NCI-H748 (cell line): ENCODE data around the gene GABPA.
"Not testable (repeated sequence)": the region's sequence is repeated elsewhere in the genome, so short reads cannot be mapped to it uniquely, and the experiment has no call there.

Experiments
- DNase-seq: peaks from one replicate; lab custom pipeline; 2025; ENCODE audit not compliant: unreplicated experiment; lab: John Stamatoyannopoulos, UW

GABPA gene

GRCh38 chr21:25734904-25735645, at the start of gene GABPA, which contains the start of gene ATP5PF:
GABPA (plus strand) TSS chr21:25734972; CDS start chr21:25741599, 6,627 bp downstream.
ATP5PF (minus strand) TSS chr21:25734904; CDS start chr21:25729794, 5,110 bp downstream.
- peak; percentile 98 for DNase-seq

GRCh38 chr21:25687787-25688186, 47.0 kb upstream of the GABPA start:
- DNase-seq: no peak

GRCh38 chr21:25688275-25689155, 46.3 kb upstream of the GABPA start:
- no peak for DNase-seq

- DNase-seq: no peak
Measured at GRCh38 chr21:25689226-25689625, 45.5 kb upstream of the GABPA start.

DNA sequence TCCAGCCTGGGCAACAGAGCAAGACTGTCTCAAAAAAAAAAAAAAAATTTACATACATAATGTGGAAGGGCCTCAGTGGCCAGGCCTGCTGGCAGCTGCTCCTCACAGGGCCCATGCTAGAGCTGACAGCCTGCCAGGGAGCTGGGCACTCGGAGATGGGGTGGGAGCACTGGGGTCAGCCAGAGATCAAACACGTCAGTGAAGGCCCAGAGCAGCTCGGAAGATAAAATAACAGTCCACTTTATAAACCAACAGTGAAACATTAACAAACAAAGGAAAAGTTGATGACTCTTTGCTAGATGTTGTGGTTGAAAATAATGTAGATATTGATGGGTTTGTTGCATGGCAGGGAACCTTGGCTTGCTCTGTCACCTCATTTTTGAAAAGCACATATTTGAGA, 42.8 kb upstream of the GABPA start:
- DNase-seq: no peak

DNA sequence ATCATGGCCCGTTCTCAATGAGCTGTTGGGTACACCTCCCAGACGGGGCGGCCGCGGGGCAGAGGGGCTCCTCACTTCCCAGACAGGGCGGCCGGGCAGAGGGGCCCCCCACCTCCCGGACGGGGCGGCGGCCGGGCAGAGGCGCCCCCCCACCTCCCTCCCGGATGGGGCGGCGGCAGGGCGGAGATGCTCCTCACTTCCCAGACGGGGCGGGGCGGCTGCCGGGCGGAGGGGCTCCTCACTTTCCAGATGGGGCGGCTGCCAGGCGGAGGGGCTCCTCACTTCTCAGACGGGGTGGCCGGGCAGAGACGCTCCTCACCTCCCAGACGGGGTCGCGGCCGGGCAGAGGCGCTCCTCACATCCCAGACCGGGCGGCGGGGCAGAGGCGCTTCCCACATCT, 39.3 kb upstream of the GABPA start:
- not testable (repeated sequence) for DNase-seq

- DNase-seq: no peak
Measured at GRCh38 chr21:25700741-25701140, 34.0 kb upstream of the GABPA start.

DNA sequence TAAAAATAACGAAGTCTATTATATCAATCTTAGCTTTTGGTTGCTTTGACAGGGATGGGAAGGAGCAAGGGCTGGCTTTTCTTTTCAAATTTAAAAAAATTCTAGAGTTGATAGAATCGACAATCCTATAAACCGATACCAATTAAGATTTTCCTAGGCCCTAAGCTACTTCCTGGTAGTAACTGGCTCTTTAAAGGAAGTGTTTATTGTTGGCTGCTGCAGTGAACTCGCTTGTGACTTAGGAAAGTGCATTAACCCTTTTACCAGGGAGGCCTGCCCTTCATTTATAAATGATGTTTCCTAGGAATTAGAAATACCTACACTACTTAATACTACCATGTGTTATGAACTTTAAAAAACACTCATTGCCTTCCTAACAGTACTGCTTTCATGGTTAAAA, 33.2 kb upstream of the GABPA start:
- no peak for DNase-seq

DNA sequence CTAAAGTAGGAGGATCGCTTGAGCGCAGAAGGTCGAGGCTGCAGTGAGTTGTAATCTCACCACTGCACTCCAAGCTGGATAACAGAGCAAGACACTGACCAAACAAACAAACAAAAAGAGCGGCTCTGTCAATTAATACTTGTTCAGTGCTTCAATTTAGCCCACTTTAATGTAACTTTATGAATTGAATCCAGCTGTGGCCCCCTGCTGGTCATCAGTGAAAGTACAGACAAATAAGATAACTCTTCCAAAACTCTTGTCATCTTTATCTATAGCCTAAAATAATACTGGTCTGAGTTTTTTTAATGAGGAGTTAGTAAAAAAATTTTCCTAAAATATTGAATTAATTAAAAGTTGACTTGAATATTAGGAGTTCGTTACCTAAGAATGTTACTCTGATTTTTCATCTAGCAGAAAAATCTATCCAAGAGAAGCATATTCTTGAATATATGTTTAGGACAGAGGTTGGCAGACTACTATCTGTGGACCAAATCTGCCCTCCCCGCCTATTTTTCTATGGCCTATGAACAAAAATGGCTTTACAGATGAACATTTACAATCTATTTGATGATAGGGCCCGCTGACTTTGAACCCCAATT, 26.2 kb upstream of the GABPA start:
- peak; percentile 51 for DNase-seq

- no peak for DNase-seq
Measured at GRCh38 chr21:25709684-25710265, 25.0 kb upstream of the GABPA start.

DNA sequence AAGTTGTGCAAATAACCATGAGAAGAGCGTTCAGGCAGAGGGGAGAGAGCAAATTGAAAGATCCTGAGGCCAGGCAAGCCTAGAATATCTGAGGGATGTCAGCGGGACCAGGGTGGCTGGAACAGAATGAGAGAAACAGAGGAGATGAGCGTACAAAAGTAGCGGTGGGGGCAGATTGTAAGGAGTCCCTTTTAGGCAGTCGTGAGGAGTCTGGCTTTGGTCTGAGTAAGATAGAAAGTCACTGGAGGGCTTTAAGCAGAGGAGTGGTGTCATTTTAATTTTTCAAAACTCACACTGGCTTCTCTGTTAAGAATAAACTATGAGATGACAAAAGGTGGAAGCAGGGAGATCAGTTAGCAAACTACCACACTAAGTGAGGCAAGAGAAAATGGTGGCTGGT, 24.2 kb upstream of the GABPA start:
- DNase-seq: no peak

DNA sequence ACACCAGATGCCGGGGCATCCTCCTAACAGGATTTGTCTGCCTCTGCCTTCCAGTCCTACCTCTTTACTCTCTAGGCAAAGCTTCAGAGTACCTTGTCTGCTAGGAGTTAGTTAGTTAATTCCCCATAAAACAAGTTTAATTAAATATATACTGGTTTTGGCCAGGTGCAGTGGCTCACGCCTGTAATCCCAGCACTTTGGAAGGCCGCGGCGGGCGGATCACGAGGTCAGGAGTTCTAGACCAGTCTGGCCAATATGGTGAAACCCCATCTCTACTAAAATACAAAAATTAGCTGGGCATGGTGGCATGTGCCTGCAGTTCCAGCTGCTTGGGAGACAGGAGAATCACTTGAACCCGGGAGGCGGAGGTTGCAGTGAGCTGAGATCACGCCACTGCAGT, 20.7 kb upstream of the GABPA start:
- not testable (repeated sequence) for DNase-seq

DNA sequence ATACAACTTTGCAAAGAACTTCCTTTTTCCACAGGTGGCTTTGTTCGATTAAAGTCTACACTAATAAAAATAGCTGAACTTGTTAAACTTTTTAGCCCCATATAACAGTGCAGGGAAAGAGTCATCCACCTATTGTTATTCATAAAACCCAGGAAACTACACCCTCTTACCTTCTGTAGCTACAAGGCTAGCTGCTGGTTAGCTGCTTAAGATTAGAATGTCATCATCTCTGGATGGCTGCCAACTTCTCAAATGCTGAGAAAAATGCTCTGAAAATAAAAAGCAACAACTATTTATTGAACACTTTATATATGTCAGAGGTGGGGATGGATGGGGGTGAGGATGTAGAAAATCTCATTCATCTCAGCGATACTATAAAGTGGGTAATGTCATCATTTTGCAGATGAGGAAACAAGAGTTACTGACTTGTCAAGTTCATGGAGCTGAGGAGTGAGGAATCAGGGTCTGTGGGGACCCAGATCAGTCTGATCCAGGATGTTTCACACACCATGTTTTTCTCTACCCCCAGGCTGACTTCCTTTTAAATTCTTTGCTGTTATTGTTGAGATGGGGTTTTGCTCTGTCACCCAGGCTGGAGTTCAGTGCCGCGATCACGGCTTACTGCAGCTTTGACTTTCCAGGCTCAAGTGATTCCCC, 17.2 kb upstream of the GABPA start:
- no peak for DNase-seq

- DNase-seq: no peak
Measured at GRCh38 chr21:25721987-25722386, 12.8 kb upstream of the GABPA start.

DNA sequence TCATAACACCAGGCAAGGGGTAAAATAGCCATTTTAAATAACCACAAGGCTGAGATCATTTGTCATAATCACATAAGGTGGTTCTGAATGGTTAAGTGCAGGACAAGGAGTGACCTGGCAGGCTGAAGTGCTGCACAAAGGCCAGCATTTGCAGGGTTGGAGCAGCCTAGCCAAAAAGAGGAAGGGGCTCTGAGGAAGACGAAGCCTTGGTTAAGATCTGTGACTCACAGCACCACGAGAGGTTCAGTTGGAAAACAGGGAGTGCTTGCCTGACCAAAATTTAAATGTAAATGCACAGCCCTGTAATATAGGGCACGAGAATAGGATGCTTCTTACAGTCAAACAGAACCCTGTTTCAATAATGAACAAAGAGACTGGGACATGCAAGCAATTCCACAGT, 12.1 kb upstream of the GABPA start:
- no peak for DNase-seq

DNA sequence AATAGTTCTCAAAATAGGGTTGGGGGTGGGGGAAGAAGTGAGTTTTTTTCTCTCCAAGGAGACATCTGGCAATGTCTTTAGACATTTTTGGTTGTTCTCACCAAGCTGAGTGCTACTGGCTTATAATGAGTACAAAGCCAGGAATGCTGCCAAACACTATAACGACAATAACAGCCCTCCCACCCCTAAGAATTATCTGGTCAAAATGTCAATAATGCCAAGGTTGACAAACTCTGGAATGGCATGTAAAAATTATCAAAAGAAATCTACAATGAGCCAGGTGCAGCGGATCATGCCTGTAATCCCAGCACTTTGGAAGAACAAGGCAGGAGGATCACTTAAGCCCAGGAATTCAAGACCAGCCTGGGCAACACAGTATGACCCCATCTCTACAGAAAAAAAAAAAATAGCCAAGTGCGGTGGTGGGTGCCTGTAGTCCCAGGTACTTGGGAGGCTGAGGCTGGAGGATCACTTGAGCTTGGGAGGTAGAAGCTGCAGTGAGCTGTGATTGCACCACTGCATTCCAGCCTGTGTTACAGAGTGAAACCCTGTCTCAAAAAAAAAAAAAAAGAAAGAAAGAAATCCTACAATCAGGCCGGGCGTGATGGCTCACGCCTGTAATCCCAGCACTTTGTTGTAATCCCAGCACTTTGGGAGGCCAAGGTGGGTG, 2.5 kb upstream of the GABPA start:
- DNase-seq: no peak

- DNase-seq: peak; percentile 10
Measured at GRCh38 chr21:25733859-25734653, 716 bp upstream of the GABPA start.

- DNase-seq: no peak
Measured at GRCh38 chr21:25734654-25734903, 193 bp upstream of the GABPA start.

GRCh38 chr21:25735646-25736597, 1.1 kb downstream of the GABPA start:
- peak; percentile 82 for DNase-seq
